H1 (cell line): ENCODE results near the gene UBE2Q2. TPM values are rescaled to one million over a fixed set of nuclear protein-coding genes. Genes with fewer than 3 reads are reported as not detected.

Source experiments
- CEBPB ChIP-seq: IDR thresholded peaks from 2 replicates; pipeline ENCODE4 v1.6.1; 2012; ENCODE audit warnings: low read depth, low read length
- polyA plus RNA-seq, 7 experiments: library from polyadenylated mRNA; depleted of rRNA in 3 of 7; stranded (reverse) in 5 of 7; unstranded in 2 of 7; fragments of >200 nt in 5 of 7; fragments of 200-250 nt in 2 of 7; gene quantifications; 1 replicate in 5 of 7; 2 replicates in 1 of 7; 4 replicates in 1 of 7; pipeline versions ENCODE4 v1.2.1 to v1.2.3, GENCODE V29; 2011 to 2013; ENCODE audit warnings: missing spikeins in 2 of 7, mixed read lengths in 2 of 7
- total RNA-seq: library from RNA; stranded (reverse); fragmentation: NEBNext Ultra II Directional; extraction: Animal tissue kit (Norgen Biotek cat#: 25700); gene quantifications from 2 replicates; pipeline ENCODE4 v1.2.1, GENCODE V29; 2021

Gene UBE2Q2
- total and polyA plus RNA-seq, 2 of the 8 experiments (the other 6 are each of a cell fraction or from before 2014, with no cell fraction given): 10.1 to 22.7 TPM

DNA sequence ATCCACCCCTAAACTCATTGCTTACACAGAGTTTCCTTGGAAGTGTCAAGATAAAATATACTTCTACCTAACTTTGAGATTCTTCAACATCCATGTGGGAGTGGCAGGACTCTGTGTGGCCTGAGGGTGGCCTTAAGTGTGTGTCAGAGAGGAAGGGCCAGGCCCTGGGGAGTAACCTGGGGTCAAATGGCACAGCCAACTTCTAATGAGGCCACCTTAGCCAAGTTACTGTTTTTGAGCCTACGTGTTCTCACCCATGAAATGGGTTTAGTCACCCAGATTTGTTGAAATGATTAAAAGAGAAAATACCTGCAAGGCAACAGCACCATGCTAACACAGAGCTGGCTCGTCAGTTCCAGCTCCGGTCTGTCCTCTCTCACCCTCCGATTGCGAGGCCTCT, 28.5 kb upstream of the UBE2Q2 start (continued):
- TF ChIP-seq CEBPB: no peak
